H1 (cell line): ENCODE data around the gene GRAMD2A. TPM values are rescaled to one million over a fixed set of nuclear protein-coding genes. Genes with fewer than 3 reads are reported as not detected.

Source experiments
- CTCF ChIA-PET: fragments of 300-600 bp; sonication (Branson Sonifier 250); formaldehyde crosslinking; loops from one replicate; lab custom pipeline; 2021; ENCODE audit not compliant: partially characterized antibody; lab: Charles Lee
- POLR2A ChIA-PET: fragments of 300-600 bp; sonication (Branson Sonifier 250); formaldehyde crosslinking; loops from one replicate; lab custom pipeline; 2021; ENCODE audit warnings: inconsistent platforms; ENCODE audit not compliant: partially characterized antibody; lab: Charles Lee
- DNase-seq, 2 experiments: peaks; one replicate each; pipeline versions ENCODE4 v3.0.0 to v3.0.0-alpha.2; 2010 to 2022; ENCODE audit warnings: low spot score in 2 of 2, low read depth in 1 of 2, mixed read lengths in 1 of 2
- FAIRE-seq: peaks from 2 replicates; lab custom pipeline; 2011; peaks lifted over from hg19 to GRCh38; lab: Jason Lieb, UNC
- H2AFZ ChIP-seq: 2 replicates; pipeline ENCODE4 v1.8.1; 2012; ENCODE audit warnings: low read length, inconsistent platforms
- H2AK5ac ChIP-seq: 2 replicates; pipeline ENCODE4 v1.6.1; 2013; ENCODE audit warnings: low read depth, low read length
- H2BK120ac ChIP-seq: replicated peaks from 2 replicates; pipeline ENCODE3; 2013; ENCODE audit warnings: low read depth, low read length, inconsistent platforms
- H2BK12ac ChIP-seq: 2 replicates; pipeline ENCODE4 v1.6.1; 2013; ENCODE audit warnings: low read depth, low read length
- H2BK15ac ChIP-seq: 2 replicates; pipeline ENCODE4 v1.6.1; 2013; ENCODE audit warnings: low read length
- H2BK20ac ChIP-seq: 2 replicates; pipeline ENCODE4 v1.6.1; 2013; ENCODE audit warnings: low read length
- H2BK5ac ChIP-seq: 2 replicates; pipeline ENCODE4 v1.6.1; 2013; ENCODE audit warnings: low read depth, low read length
- H3K14ac ChIP-seq: 2 replicates; pipeline ENCODE4 v1.6.1; 2013; ENCODE audit warnings: inconsistent platforms; ENCODE audit not compliant: insufficient read length
- H3K18ac ChIP-seq: 2 replicates; pipeline ENCODE4 v1.6.1; 2013; ENCODE audit warnings: low read length; ENCODE audit errors: extremely low read depth
- H3K23ac ChIP-seq: 2 replicates; pipeline ENCODE4 v1.6.1; 2013; ENCODE audit warnings: inconsistent platforms; ENCODE audit not compliant: insufficient read length
- H3K23me2 ChIP-seq: 2 replicates; pipeline ENCODE4 v1.6.1; 2013; ENCODE audit warnings: low read depth, low read length
- H3K27ac ChIP-seq: 2 replicates; pipeline ENCODE4 v1.6.1; 2011; ENCODE audit warnings: low read depth, low read length, inconsistent platforms
- H3K27me3 ChIP-seq, 4 experiments: replicated peaks in 1 of 4; 1 replicate in 1 of 4; 2 replicates in 3 of 4; pipeline versions ENCODE4 v1.6.1 to v1.8.1; 2011 to 2013; ENCODE audit warnings: low read length in 3 of 4, mild to moderate bottlenecking in 3 of 4, inconsistent platforms in 2 of 4, mixed read lengths in 2 of 4, moderate library complexity in 1 of 4; ENCODE audit not compliant: control insufficient read depth in 3 of 4, insufficient read depth in 3 of 4; ENCODE audit errors: extremely low read depth in 1 of 4
- H3K36me3 ChIP-seq, 4 experiments: 2 replicates each; pipeline versions ENCODE4 v1.6.1 to v1.8.1; 2011 to 2013; ENCODE audit warnings: mild to moderate bottlenecking in 4 of 4, low read length in 3 of 4, moderate library complexity in 2 of 4, control low read depth in 1 of 4, inconsistent platforms in 1 of 4; ENCODE audit not compliant: insufficient read depth in 4 of 4, control insufficient read depth in 2 of 4
- H3K4ac ChIP-seq: replicated peaks from 2 replicates; pipeline ENCODE3; 2013; ENCODE audit warnings: low read length, low read depth, mixed read lengths, inconsistent platforms; ENCODE audit not compliant: insufficient read length
- H3K4me1 ChIP-seq, 4 experiments: replicated peaks in 1 of 4; 1 replicate in 1 of 4; 2 replicates in 3 of 4; pipeline versions ENCODE4 v1.6.1 to v1.8.1; 2011 to 2013; ENCODE audit warnings: low read length in 3 of 4, inconsistent platforms in 2 of 4, mixed read lengths in 1 of 4; ENCODE audit not compliant: insufficient read depth in 4 of 4, control insufficient read depth in 3 of 4
- H3K4me2 ChIP-seq, 2 experiments: 2 replicates each; pipeline versions ENCODE4 v1.6.1 to v1.8.1; 2011 to 2013; ENCODE audit warnings: low read depth in 2 of 2, low read length in 2 of 2, control low read depth in 1 of 2, inconsistent platforms in 1 of 2, mild to moderate bottlenecking in 1 of 2; ENCODE audit not compliant: insufficient read depth in 1 of 2
- H3K4me3 ChIP-seq, 4 experiments: fragments of 200-600, 300-600 bp in 1 of 4; sonication (generic), shearing (Covaris generic), sonication (Bioruptor Twin) in 1 of 4; 2 replicates each; pipeline versions ENCODE4 v1.5.1 to v1.8.1; 2011 to 2016; ENCODE audit warnings: low read length in 4 of 4, low read depth in 3 of 4, control low read depth in 2 of 4, inconsistent platforms in 2 of 4, mild to moderate bottlenecking in 2 of 4, mixed read lengths in 1 of 4, moderate library complexity in 1 of 4; ENCODE audit not compliant: insufficient read depth in 2 of 4; ENCODE audit errors: extremely low read depth in 1 of 4
- H3K56ac ChIP-seq: replicated peaks from 2 replicates; pipeline ENCODE3; 2013; ENCODE audit warnings: low read depth, mild to moderate bottlenecking, mixed read lengths, low read length, inconsistent platforms; ENCODE audit not compliant: insufficient read length
- H3K79me1 ChIP-seq: 2 replicates; pipeline ENCODE4 v1.6.1; 2013; ENCODE audit warnings: low read depth, low read length, control low read depth
- H3K79me2 ChIP-seq, 2 experiments: 2 replicates each; pipeline versions ENCODE4 v1.6.1 to v1.8.1; 2012 to 2013; ENCODE audit warnings: low read length in 2 of 2, mild to moderate bottlenecking in 2 of 2, inconsistent platforms in 1 of 2; ENCODE audit not compliant: insufficient read depth in 2 of 2, control insufficient read depth in 1 of 2
- H3K9ac ChIP-seq, 4 experiments: replicated peaks in 1 of 4; 1 replicate in 1 of 4; 2 replicates in 3 of 4; pipeline versions ENCODE4 v1.6.1 to v1.8.1; 2011 to 2013; ENCODE audit warnings: low read depth in 3 of 4, low read length in 3 of 4, control low read depth in 2 of 4, mild to moderate bottlenecking in 2 of 4, moderate library complexity in 2 of 4, inconsistent platforms in 1 of 4; ENCODE audit errors: extremely low read depth in 1 of 4
- H3K9me3 ChIP-seq, 2 experiments: 2 replicates each; pipeline versions ENCODE4 v1.6.1 to v1.8.1; 2012 to 2013; ENCODE audit warnings: mild to moderate bottlenecking in 2 of 2, moderate library complexity in 2 of 2, control low read depth in 1 of 2, inconsistent platforms in 1 of 2, low read depth in 1 of 2, low read length in 1 of 2, mixed read lengths in 1 of 2; ENCODE audit not compliant: insufficient read depth in 2 of 2
- H4K20me1 ChIP-seq, 2 experiments: replicated peaks in 1 of 2; 2 replicates each; pipeline versions ENCODE3 to v1.8.1; 2011 to 2013; ENCODE audit warnings: inconsistent platforms in 2 of 2, low read length in 2 of 2, mild to moderate bottlenecking in 1 of 2; ENCODE audit not compliant: insufficient read depth in 2 of 2, control insufficient read depth in 1 of 2
- H4K5ac ChIP-seq: 2 replicates; pipeline ENCODE4 v1.6.1; 2013; ENCODE audit warnings: low read length, low read depth, mixed read lengths, inconsistent platforms; ENCODE audit not compliant: insufficient read length
- H4K8ac ChIP-seq: 2 replicates; pipeline ENCODE4 v1.8.0; 2013; ENCODE audit warnings: mild to moderate bottlenecking, moderate library complexity, low read length, inconsistent platforms; ENCODE audit not compliant: insufficient read depth; ENCODE audit errors: extremely low read depth
- H4K91ac ChIP-seq: replicated peaks from 2 replicates; pipeline ENCODE3; 2013; ENCODE audit warnings: low read length, mixed read lengths, inconsistent platforms; ENCODE audit not compliant: insufficient read length
- POLR2AphosphoS5 ChIP-seq: IDR thresholded peaks from 2 replicates; pipeline ENCODE4 v1.6.1; 2011; ENCODE audit warnings: low read depth, low read length
- WGBS, 2 experiments: shearing (Covaris generic) in 1 of 2; methylation state at CpG; one replicate each; pipeline versions ENCODE4 v1.1.6 to v1.1.7; 2013 to 2015; ENCODE audit warnings: low lambda C conversion rate in 2 of 2, mixed read lengths in 2 of 2, inconsistent platforms in 1 of 2, low coverage in 1 of 2, missing lambda C conversion rate in 1 of 2; ENCODE audit not compliant: insufficient replicate concordance in 2 of 2, insufficient coverage in 1 of 2, insufficient read length in 1 of 2; ENCODE audit errors: extremely low coverage in 1 of 2, missing lambda C conversion rate in 1 of 2; 5-methylcytosine and 5-hydroxymethylcytosine counted together
- polyA plus RNA-seq, 7 experiments: library from polyadenylated mRNA; depleted of rRNA in 3 of 7; stranded (reverse) in 5 of 7; unstranded in 2 of 7; fragments of >200 nt in 5 of 7; fragments of 200-250 nt in 2 of 7; gene quantifications; 1 replicate in 5 of 7; 2 replicates in 1 of 7; 4 replicates in 1 of 7; pipeline versions ENCODE4 v1.2.1 to v1.2.3, GENCODE V29; 2011 to 2013; ENCODE audit warnings: missing spikeins in 2 of 7, mixed read lengths in 2 of 7
- total RNA-seq: library from RNA; stranded (reverse); fragmentation: NEBNext Ultra II Directional; extraction: Animal tissue kit (Norgen Biotek cat#: 25700); gene quantifications from 2 replicates; pipeline ENCODE4 v1.2.1, GENCODE V29; 2021
- TF ChIP-seq, protein P1 (sequence below), 3 experiments: IDR thresholded peaks; 1 replicate in 2 of 3; 2 replicates in 1 of 3; pipeline versions ENCODE4 v1.5.1 to v1.6.1; 2011; ENCODE audit warnings: low read length in 3 of 3, mild to moderate bottlenecking in 3 of 3, inconsistent platforms in 2 of 3, low read depth in 1 of 3, moderate library complexity in 1 of 3; ENCODE audit not compliant: insufficient read depth in 1 of 3; ENCODE audit errors: control extremely low read depth in 1 of 3

The GRAMD2A gene
- total and polyA plus RNA-seq, 2 of the 8 experiments (the other 6 are each of a cell fraction or from before 2014, with no cell fraction given): 0.57 to 1.5 TPM

DNA sequence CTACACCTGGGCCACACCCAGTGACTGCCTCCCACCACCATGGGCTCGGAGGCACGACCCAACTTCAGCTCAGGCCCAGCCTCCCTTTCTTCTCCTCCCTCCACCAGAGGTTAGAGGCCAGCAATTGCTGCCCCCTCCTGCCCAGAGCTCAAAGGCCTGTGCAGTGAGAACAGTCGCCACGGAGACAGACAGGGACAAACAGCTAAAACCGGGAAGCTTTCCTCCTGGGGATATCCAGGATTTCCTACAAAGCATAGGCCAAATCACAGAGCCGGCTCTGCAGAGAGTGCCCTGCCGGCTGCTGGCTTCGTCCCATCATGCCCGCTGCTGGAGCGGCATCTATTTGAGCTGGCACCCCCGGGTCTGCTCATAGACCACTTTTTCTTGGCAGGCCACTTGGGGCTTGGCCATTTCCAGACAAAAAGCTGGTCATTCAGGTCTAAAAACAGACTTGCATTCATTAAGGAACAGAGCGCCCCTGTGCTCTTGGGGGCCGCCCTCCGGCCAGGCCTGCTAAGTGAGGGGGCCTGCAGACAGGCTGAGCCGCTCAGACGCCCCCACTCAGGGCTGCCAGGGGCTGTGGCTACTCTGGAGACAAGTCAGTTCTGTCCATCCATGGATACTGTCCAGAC is 17.5 kb downstream of the GRAMD2A start:
- WGBS, 2 experiments: 91% methylated on average over 16 of the region's 16 CpGs; no CpG with 5 or more reads in 1 of the 2 experiments
- Histone ChIP-seq H3K9ac (no peak overlapping the region; a peak in 1 of 7 replicates), H2AK5ac (no peak overlapping the region), H3K79me1 (no peaks in the 10 kb centered on the region), H3K56ac (no peak overlapping the region), H3K36me3 (no peaks in the 10 kb centered on the region), H2BK5ac (0 out of 2 replicates have a peak overlapping the region, but pooled peaks have one; percentile 44), H2BK15ac (no peak overlapping the region), H3K9me3 (no peaks in the 10 kb centered on the region), H4K8ac (no peak overlapping the region), H2BK120ac (no peak overlapping the region), H4K5ac (no peak overlapping the region), H4K91ac (no peak overlapping the region), H3K14ac (no peak overlapping the region), H4K20me1 (no peaks in the 10 kb centered on the region), H2BK20ac (no peak overlapping the region), H3K4me1 (peaks cover 0 to 7% (median 3%) of the 10 kb centered on the region in 4 experiments; a peak in 3 of 7 replicates), H3K4ac (no peak overlapping the region), H2BK12ac (0 out of 2 replicates have a peak overlapping the region, but pooled peaks have one; percentile 17), H3K4me3 (no peak overlapping the region), H3K27me3 (peaks cover 0 to 15% (median 5%) of the 10 kb centered on the region in 4 experiments; a peak in 4 of 7 replicates), H3K4me2 (no peak overlapping the region), H3K23me2 (peaks cover 4% of the 10 kb centered on the region; the same call in 1 of the 2 replicates), H3K18ac (no peak overlapping the region), H3K79me2 (no peaks in the 10 kb centered on the region), H3K27ac (no peak overlapping the region), H2AFZ (no peak overlapping the region), H3K23ac (no peak overlapping the region)
- DNase-seq: no peak
- POLR2A ChIA-PET: interaction anchor here (1.0 to 1.2 kb wide), 3 partner anchors 15 to 29 kb away, joined by 3 read pairs; partner anchors contain the start of gene GRAMD2A
- CTCF ChIA-PET: interaction anchor here (0.6 to 1.7 kb wide), 4 partner anchors 13 to 655 kb away, joined by 3 to 4 read pairs (median 3); no protein-coding TSS in a partner anchor
- TF ChIP-seq POLR2AphosphoS5: no peak
- TF ChIP-seq, protein P1, sequence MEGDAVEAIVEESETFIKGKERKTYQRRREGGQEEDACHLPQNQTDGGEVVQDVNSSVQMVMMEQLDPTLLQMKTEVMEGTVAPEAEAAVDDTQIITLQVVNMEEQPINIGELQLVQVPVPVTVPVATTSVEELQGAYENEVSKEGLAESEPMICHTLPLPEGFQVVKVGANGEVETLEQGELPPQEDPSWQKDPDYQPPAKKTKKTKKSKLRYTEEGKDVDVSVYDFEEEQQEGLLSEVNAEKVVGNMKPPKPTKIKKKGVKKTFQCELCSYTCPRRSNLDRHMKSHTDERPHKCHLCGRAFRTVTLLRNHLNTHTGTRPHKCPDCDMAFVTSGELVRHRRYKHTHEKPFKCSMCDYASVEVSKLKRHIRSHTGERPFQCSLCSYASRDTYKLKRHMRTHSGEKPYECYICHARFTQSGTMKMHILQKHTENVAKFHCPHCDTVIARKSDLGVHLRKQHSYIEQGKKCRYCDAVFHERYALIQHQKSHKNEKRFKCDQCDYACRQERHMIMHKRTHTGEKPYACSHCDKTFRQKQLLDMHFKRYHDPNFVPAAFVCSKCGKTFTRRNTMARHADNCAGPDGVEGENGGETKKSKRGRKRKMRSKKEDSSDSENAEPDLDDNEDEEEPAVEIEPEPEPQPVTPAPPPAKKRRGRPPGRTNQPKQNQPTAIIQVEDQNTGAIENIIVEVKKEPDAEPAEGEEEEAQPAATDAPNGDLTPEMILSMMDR (IDR thresholded peaks at IDR 0.05; ENCODE audit: control extremely low read depth in 1 of 3, insufficient read depth in 1 of 3, low read depth in 1 of 3, low read length in 3 of 3): peak in 1 of 3 experiments; percentile 3; a peak in 1 of 4 replicates
- FAIRE-seq: no peak
